GM10248 (cell line): Measurements from ENCODE around the gene GNAT3.

ENCODE experiments used
- CTCF ChIA-PET: fragments of 300-600 bp; sonication (Branson Sonifier 250); formaldehyde crosslinking; extraction: SDS; loops from one replicate; lab custom pipeline; 2021; ENCODE audit warnings: antibody characterized with exemption; lab: Yijun Ruan, JAX
- POLR2A ChIA-PET: fragments of 350-650 bp; sonication (Branson Sonifier 250); formaldehyde crosslinking; extraction: SDS; loops from one replicate; lab custom pipeline; 2020; ENCODE audit warnings: antibody characterized with exemption; lab: Yijun Ruan, JAX
- DNase-seq: peaks from one replicate; pipeline ENCODE4 v3.0.0; 2012; ENCODE audit errors: extremely low spot score
- CTCF ChIP-seq: IDR thresholded peaks from 2 replicates; pipeline ENCODE4 v1.5.1; 2012; ENCODE audit warnings: mild to moderate bottlenecking, low read depth; ENCODE audit errors: extremely low read depth, missing control alignments, control extremely low read depth

GNAT3 gene

GRCh38 chr7:80485721-80486120 is 26.1 kb downstream of the GNAT3 start:
- ChIA-PET CTCF (no interaction called here), POLR2A (no interaction called here)
- TF ChIP-seq CTCF, result no peak
- no peak for DNase-seq

GRCh38 chr7:80482950-80483349 is 28.9 kb downstream of the GNAT3 start:
- ChIA-PET POLR2A (no interaction called here), CTCF (no interaction called here)
- DNase-seq, result no peak
- no peak for TF ChIP-seq CTCF

GRCh38 chr7:80481196-80481884 is 30.5 kb downstream of the GNAT3 start:
- CTCF ChIA-PET, result interaction anchor here (1.5 kb wide), 1 partner anchor 10 kb away, joined by 5 read pairs; no protein-coding TSS in a partner anchor
- DNase-seq, result no peak
- POLR2A ChIA-PET, result no interaction called here
- no peak for TF ChIP-seq CTCF

GRCh38 chr7:80480566-80480965 is 31.3 kb downstream of the GNAT3 start:
- ChIA-PET CTCF (interaction anchor here (1.5 kb wide), 1 partner anchor 9 kb away, joined by 5 read pairs; no protein-coding TSS in a partner anchor), POLR2A (no interaction called here)
- DNase-seq, result no peak
- no peak for TF ChIP-seq CTCF

GRCh38 chr7:80478683-80479082 is 33.2 kb downstream of the GNAT3 start:
- TF ChIP-seq CTCF, result no peak
- DNase-seq, result no peak
- POLR2A ChIA-PET, result no interaction called here
- CTCF ChIA-PET, result no interaction called here

GRCh38 chr7:80476035-80476434 is 35.8 kb downstream of the GNAT3 start:
- no peak for DNase-seq
- TF ChIP-seq CTCF, result no peak
- ChIA-PET CTCF (no interaction called here), POLR2A (no interaction called here)
